Glutamatergic neuron (in vitro differentiated cells): ENCODE measurements around the gene HABP4. TPM values are rescaled to one million over a fixed set of nuclear protein-coding genes. Genes with fewer than 3 reads are reported as not detected.

Source experiments
- DNase-seq: peaks from one replicate; pipeline ENCODE4 v3.0.0; 2022
- H3K27ac Mint-ChIP-seq: one replicate; pipeline ENCODE4 v1.8.0; 2020; ENCODE audit warnings: mild to moderate bottlenecking, mixed read lengths, inconsistent platforms; ENCODE audit not compliant: unreplicated experiment
- H3K27me3 Mint-ChIP-seq: one replicate; pipeline ENCODE4 v1.8.0; 2020; ENCODE audit warnings: mild to moderate bottlenecking, moderate library complexity, mixed read lengths, inconsistent platforms; ENCODE audit not compliant: unreplicated experiment
- H3K36me3 Mint-ChIP-seq: one replicate; pipeline ENCODE4 v1.8.0; 2020; ENCODE audit warnings: mild to moderate bottlenecking, mixed read lengths, inconsistent platforms; ENCODE audit not compliant: unreplicated experiment
- H3K4me1 Mint-ChIP-seq: one replicate; pipeline ENCODE4 v1.8.0; 2020; ENCODE audit warnings: mild to moderate bottlenecking, low read depth, mixed read lengths, inconsistent platforms; ENCODE audit not compliant: unreplicated experiment
- H3K4me3 Mint-ChIP-seq: one replicate; pipeline ENCODE4 v1.8.0; 2020; ENCODE audit warnings: mild to moderate bottlenecking, mixed read lengths, inconsistent platforms; ENCODE audit not compliant: unreplicated experiment
- H3K9me3 Mint-ChIP-seq: one replicate; pipeline ENCODE4 v1.8.0; 2020; ENCODE audit warnings: mild to moderate bottlenecking, moderate library complexity, mixed read lengths, inconsistent platforms; ENCODE audit not compliant: unreplicated experiment
- total RNA-seq: library from RNA; stranded (reverse); fragmentation: NEBNext Ultra II Directional; extraction: Animal tissue kit (Norgen Biotek cat#: 25700); gene quantifications from one replicate; pipeline ENCODE4 v1.2.1, GENCODE V29; 2021; ENCODE audit not compliant: unreplicated experiment
- TF ChIP-seq, protein P1 (sequence below): fragments of 200-600 bp; sonication (generic); IDR thresholded peaks from one replicate; pipeline ENCODE4 v1.5.0; 2021; ENCODE audit not compliant: partially characterized antibody, unreplicated experiment

Gene HABP4
- total RNA-seq, 1 donor from 2014 or later = 21.4 TPM

DNA sequence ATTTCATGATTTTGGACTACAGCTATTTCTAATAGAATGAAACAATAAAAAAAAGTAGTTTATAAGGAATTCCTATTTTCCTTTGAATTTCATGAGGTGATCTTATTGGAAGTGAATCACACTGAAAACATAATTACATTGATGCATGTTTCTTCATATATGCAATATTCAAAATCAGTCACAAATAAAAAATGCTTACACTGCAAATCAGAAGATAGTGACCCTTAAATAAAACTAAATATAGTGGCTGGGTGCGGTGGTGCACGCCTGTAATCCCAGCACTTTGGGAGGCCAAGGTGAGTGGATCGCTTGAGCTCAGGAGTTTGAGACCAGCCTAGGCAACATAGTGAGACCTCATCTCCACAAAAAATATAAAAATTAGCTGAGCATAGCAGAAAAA is 90.1 kb downstream of the HABP4 start:
- Mint-ChIP-seq H3K4me3 (no peak overlapping the region), H3K4me1 (peaks cover 4% of the 10 kb centered on the region), H3K27ac (no peak overlapping the region), H3K9me3 (peaks cover 2% of the 10 kb centered on the region), H3K36me3 (no peaks in the 10 kb centered on the region), H3K27me3 (no peaks in the 10 kb centered on the region)
- DNase-seq = no peak
- TF ChIP-seq, protein P1, sequence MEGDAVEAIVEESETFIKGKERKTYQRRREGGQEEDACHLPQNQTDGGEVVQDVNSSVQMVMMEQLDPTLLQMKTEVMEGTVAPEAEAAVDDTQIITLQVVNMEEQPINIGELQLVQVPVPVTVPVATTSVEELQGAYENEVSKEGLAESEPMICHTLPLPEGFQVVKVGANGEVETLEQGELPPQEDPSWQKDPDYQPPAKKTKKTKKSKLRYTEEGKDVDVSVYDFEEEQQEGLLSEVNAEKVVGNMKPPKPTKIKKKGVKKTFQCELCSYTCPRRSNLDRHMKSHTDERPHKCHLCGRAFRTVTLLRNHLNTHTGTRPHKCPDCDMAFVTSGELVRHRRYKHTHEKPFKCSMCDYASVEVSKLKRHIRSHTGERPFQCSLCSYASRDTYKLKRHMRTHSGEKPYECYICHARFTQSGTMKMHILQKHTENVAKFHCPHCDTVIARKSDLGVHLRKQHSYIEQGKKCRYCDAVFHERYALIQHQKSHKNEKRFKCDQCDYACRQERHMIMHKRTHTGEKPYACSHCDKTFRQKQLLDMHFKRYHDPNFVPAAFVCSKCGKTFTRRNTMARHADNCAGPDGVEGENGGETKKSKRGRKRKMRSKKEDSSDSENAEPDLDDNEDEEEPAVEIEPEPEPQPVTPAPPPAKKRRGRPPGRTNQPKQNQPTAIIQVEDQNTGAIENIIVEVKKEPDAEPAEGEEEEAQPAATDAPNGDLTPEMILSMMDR = no peak

Other genes with a start within 250 kb of the HABP4 start
- 2.2 TPM for gene HSD17B3, start 148.0 kb upstream of the HABP4 start, total RNA-seq
- 44.7 TPM for gene SLC35D2, start 66.5 kb upstream of the HABP4 start, total RNA-seq
- gene ZNF367, start 31.8 kb upstream of the HABP4 start, total RNA-seq = 39.5 TPM
- 9.2 TPM for gene CDC14B, start 169.7 kb downstream of the HABP4 start, total RNA-seq
- 4.1 TPM for gene PRXL2C, start 205.1 kb downstream of the HABP4 start, total RNA-seq